ENCODE data around the gene HOXC9.

DNA sequence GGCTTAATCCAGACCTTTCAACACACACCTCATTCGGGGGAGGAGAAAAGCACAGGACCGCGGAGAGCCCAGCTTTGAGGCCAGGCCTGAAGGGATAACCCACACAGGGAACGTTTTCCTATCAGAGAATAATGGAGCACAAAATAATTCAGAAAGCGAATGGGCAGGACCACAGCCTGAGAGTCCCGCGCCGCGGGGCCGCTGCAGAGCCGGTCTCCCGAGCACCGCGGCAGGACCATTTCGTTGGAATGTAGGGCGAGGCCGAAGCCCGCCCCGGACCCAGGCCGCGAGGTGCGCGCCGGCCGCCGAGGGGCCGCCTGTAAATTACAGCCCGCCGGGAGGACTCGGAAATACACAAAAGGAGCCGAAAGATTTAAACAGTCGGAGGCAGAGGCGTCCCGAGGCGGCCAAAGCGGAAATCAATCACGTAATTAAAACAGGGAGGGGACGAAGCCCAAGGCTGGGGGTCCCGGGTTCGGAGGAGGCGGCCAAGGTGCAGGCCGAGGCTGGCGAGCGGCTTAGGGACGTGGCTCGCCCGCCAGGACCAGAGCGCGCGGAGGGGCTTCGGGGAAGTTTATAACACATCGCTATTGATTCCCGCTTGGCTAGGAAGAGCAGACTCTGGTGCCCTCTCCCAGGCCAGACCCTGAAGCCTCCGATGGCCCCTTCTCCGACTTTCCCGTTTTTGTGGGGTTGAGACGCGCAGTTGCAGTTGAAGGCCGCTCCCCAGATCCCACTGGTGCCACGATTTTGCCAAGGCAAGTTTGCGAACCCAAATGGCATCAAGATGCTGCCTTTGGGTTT lies 47.4 kb downstream of the HOXC9 start:
- no peak for TF ChIP-seq CTCF (IDR thresholded peaks at IDR 0.05)
- no peak for TF ChIP-seq NFE2L1 (CRISPR knock-in tag; IDR thresholded peaks at IDR 0.05)
- no peak for TF ChIP-seq NR3C1 (CRISPR knock-in tag; conservative IDR thresholded peaks at IDR 0.05; ENCODE audit: low read depth)
- TF ChIP-seq, protein P1, sequence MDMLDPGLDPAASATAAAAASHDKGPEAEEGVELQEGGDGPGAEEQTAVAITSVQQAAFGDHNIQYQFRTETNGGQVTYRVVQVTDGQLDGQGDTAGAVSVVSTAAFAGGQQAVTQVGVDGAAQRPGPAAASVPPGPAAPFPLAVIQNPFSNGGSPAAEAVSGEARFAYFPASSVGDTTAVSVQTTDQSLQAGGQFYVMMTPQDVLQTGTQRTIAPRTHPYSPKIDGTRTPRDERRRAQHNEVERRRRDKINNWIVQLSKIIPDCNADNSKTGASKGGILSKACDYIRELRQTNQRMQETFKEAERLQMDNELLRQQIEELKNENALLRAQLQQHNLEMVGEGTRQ (CRISPR knock-in tag; IDR thresholded peaks at IDR 0.05): no peak
- no peak for TF ChIP-seq TEAD1 (CRISPR knock-in tag; IDR thresholded peaks at IDR 0.05)
- TF ChIP-seq ZNF219 (CRISPR knock-in tag; IDR thresholded peaks at IDR 0.05; ENCODE audit: borderline replicate concordance): no peak
- TF ChIP-seq, protein P2, sequence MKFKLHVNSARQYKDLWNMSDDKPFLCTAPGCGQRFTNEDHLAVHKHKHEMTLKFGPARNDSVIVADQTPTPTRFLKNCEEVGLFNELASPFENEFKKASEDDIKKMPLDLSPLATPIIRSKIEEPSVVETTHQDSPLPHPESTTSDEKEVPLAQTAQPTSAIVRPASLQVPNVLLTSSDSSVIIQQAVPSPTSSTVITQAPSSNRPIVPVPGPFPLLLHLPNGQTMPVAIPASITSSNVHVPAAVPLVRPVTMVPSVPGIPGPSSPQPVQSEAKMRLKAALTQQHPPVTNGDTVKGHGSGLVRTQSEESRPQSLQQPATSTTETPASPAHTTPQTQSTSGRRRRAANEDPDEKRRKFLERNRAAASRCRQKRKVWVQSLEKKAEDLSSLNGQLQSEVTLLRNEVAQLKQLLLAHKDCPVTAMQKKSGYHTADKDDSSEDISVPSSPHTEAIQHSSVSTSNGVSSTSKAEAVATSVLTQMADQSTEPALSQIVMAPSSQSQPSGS (CRISPR knock-in tag; IDR thresholded peaks at IDR 0.05; ENCODE audit: borderline replicate concordance, low read depth): no peak
- no peak for TF ChIP-seq ZNF263 (CRISPR knock-in tag; IDR thresholded peaks at IDR 0.05; ENCODE audit: low read depth)
- no peak for TF ChIP-seq ZNF121 (CRISPR knock-in tag; IDR thresholded peaks at IDR 0.05)
- no peak for TF ChIP-seq JUN (CRISPR knock-in tag; IDR thresholded peaks at IDR 0.05)

Data from WTC11 (cell line).